Measurements from ENCODE around the gene SMCO1.
A peak's percentile ranks its signal among the peaks of the same experiment; 100 is the strongest.
"Not testable (repeated sequence)": the region's sequence is repeated elsewhere in the genome, so short reads cannot be mapped to it uniquely, and the experiment has no call there.

Gene SMCO1

DNA sequence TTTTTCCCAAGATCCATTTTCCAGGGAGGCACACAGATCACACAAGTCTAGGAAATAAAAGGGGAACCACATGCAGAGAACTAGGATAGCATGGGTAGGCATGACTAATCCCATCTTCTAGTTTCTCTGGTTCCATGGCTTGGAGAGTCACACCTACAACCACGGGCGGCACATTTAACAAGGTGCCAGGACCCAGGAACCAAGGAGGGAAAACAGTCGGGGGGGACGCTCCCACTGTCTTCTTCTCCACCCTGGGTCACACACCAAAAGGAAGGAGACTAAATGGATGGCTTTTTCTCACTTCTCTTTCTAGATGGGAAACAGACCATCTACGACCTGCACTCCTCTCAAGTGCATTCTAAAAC, 4.6 kb upstream of the SMCO1 start:
- no peak for DNase-seq (ENCODE audit: low spot score)
- TF ChIP-seq, protein P1, sequence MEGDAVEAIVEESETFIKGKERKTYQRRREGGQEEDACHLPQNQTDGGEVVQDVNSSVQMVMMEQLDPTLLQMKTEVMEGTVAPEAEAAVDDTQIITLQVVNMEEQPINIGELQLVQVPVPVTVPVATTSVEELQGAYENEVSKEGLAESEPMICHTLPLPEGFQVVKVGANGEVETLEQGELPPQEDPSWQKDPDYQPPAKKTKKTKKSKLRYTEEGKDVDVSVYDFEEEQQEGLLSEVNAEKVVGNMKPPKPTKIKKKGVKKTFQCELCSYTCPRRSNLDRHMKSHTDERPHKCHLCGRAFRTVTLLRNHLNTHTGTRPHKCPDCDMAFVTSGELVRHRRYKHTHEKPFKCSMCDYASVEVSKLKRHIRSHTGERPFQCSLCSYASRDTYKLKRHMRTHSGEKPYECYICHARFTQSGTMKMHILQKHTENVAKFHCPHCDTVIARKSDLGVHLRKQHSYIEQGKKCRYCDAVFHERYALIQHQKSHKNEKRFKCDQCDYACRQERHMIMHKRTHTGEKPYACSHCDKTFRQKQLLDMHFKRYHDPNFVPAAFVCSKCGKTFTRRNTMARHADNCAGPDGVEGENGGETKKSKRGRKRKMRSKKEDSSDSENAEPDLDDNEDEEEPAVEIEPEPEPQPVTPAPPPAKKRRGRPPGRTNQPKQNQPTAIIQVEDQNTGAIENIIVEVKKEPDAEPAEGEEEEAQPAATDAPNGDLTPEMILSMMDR (IDR thresholded peaks at IDR 0.05; ENCODE audit: extremely low read depth, missing control alignments) = no peak

DNA sequence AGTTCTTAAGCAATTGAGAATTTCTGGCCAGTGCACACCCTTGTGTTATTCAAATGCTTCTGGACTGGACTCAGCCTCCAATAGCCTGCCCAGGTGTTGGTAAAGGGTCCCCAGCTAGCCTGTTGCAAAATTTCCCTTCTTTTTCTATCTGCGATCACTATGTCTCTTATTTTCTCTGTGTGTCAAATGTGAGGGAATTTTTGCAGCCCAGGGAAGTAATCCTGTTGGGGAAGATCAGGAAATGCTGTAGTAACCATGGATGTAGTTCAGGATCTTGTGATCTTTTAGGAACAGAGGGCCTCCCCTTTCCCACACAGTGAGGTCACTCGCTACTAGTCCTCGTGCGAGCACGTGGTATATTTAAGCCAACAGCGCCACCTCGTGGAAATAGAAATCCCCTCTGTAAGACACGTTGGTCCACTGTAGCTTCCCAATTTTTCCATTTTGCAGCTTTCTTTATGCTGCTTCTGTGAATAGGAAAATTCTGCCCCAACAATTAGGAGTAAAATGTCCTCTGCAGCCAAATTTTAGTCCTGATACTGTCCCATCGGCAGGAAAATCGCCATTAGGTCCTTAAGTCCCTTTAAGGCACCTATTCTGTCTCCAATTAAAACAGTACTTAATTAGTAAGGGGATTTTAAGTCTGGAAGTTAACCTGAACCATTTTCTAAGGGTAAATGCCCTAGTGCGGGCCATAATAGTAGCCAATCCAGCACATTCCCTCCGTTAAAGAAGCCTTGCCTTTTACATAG, 4.0 kb upstream of the SMCO1 start:
- DNase-seq (ENCODE audit: low spot score) = peak; percentile 25

DNA sequence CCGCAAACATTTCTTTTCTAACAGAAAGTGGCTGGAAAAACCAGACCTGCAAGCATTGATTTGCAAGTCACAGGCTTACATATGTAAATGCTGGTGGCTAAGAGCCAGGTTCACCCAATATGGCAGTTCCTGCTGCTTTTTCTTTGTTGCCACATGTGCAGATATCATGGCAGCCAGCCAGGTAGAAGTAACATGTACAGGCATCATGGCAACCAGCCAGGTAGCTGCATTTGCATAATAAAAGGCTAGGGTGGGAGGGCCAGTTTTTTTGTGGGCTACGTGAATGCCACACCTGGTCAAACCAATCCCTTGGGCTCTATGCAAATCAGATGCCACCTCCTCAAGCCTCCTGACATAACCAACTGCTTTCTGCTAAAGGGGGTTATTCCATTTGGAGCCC, 2.8 kb upstream of the SMCO1 start:
- TF ChIP-seq, protein P1 (IDR thresholded peaks at IDR 0.05; ENCODE audit: extremely low read depth, missing control alignments) = no peak
- DNase-seq (ENCODE audit: low spot score) = no peak

More for the DNA sequence above, 4.0 kb upstream of the SMCO1 start:
- TF ChIP-seq, protein P1 (IDR thresholded peaks at IDR 0.05; ENCODE audit: extremely low read depth, missing control alignments) = no peak

DNA sequence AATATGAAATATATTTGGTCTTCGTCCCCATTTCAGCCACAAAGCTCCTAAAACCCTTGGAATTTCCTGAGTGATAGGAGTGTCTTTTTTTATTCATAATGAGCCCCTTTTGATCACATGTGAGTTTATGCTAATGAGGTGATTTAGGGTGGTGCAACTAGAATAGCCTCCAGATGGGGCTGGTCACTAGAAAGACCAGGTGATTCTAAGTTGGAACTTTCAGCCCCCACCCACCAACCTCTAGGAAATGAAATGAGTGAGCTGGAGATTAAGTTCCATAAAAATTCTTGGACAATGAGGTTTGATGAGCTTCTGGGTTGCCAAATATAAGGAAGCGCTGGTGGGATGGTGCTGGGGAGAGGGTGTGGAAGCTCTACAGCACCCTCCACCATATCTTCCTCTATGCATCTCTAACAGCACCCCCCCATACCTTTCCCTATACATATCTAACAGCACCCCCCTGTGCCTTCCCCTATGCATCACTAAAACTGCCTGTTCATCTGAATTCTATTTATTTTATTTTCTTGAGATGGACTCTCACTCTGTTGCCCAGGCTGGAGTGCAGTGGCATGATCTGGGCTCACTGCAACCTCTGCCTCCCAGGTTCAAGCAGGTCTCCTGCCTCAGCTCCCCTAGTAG, 2.1 kb upstream of the SMCO1 start:
- TF ChIP-seq, protein P1 (IDR thresholded peaks at IDR 0.05; ENCODE audit: extremely low read depth, missing control alignments) = no peak
- DNase-seq (ENCODE audit: low spot score) = no peak

DNA sequence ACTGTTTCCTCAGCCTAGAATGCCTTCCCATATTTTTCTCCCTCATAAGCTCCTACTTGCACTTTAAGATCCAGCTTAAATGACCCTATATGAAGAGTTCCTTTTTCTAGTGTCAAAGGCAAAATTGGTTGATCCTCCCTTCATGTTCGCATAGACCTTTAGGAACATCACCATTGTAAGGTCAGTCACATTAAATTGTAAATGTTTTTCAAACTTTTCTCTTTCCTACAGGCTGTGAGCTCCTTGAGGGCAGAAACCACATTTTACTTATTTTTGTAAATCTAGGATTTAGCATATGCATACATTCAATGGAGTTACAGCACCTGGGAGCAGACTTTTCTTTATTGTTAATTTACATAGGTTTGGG, 813 bp downstream of the SMCO1 start:
- no peak for DNase-seq (ENCODE audit: low spot score)
- TF ChIP-seq, protein P1 (IDR thresholded peaks at IDR 0.05; ENCODE audit: extremely low read depth, missing control alignments) = no peak

DNA sequence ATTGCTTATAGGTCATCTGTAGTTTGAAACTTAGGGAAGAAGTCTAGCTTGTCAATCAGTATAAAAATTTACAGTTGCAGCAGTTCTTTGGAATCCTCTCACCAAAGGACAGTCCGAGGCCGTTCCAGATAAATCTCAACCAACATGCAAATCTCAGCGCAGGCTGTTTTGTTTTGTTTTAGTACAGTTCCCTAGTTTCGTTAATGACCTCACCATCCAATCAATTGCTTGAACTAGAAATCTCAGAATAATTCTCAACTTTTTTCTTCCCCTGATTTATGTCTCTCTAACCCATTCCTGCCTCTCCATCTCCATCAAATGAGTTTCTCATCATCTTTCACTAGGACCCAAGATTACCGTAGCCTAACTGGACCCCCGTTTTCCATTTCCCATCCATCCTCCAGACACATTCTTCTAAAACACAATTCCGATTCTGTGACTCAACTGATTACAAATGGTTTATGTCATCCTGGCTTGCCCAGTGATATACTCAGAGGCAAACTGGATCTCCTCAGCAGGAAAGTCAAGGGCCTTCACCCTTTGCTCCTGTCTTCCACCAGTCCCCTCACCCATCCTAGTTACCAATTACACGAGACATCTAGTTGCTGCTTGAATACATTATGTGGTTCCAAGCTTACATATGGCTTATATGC, 1.3 kb downstream of the SMCO1 start:
- TF ChIP-seq, protein P1 (IDR thresholded peaks at IDR 0.05; ENCODE audit: extremely low read depth, missing control alignments) = no peak
- DNase-seq (ENCODE audit: low spot score) = no peak

DNA sequence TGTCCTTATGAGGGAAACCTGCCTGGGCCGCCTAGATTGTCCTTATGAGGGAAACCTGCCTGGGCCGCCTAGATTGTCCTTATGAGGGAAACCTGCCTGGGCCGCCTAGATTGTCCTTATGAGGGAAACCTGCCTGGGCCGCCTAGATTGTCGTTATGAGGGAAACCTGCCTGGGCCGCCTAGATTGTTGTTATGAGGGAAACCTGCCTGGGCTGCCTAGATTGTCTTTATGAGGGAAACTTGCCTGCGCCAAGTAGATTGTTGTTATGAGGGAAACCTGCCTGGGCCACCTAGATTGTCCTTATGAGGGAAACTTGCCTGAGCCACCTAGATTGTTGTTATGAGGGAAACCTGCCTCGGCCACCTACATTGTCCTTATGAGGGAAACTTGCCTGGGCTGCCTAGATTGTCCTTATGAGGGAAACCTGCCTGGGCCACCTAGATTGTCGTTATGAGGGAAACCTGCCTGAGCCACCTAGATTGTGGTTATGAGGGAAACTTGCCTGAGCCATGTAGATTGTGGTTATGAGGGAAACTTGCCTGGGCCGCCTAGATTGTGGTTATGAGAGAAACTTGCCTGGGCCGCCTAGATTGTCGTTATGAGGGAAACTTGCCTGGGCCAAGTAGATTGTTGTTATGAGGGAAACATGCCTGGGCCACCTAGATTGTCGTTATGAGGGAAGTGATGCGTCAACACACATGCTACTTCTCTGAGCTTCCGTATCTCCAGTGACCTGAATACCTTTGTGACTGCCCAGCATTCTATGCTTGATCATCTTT, 3.3 kb downstream of the SMCO1 start:
- DNase-seq (ENCODE audit: low spot score) = not testable (repeated sequence)

DNA sequence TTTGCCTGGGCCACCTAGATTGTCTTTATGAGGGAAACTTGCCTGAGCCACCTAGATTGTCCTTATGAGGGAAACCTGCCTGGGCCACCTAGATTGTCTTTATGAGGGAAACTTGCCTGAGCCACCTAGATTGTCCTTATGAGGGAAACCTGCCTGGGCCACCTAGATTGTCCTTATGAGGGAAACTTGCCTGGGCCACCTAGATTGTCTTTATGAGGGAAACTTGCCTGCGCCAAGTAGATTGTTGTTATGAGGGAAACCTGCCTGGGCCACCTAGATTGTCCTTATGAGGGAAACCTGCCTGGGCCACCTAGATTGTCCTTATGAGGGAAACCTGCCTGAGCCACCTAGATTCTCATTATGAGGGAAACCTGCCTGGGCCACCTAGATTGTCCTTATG, 4.0 kb downstream of the SMCO1 start:
- DNase-seq (ENCODE audit: low spot score) = not testable (repeated sequence)

Measured in GM20000 (cell line).